ENCODE data around the gene CABLES1. TPM values are rescaled to one million over a fixed set of nuclear protein-coding genes. Genes with fewer than 3 reads are reported as not detected.

CABLES1 gene
- total RNA-seq, 2 experiments from 2014 or later, result 1.9 to 2.1 TPM

GRCh38 chr18:23188068-23188760 is 52.9 kb downstream of the CABLES1 start:
- Mint-ChIP-seq H3K4me1 (peaks cover 14% of the 10 kb centered on the region), H3K4me3 (no peak overlapping the region), H3K36me3 (ENCODE audit: low read depth) (no peaks in the 10 kb centered on the region), H3K9me3 (no peaks in the 10 kb centered on the region), H3K27me3 (no peaks in the 10 kb centered on the region), H3K27ac (no peak overlapping the region)
- CTCF ChIA-PET, result no interaction called here
- POLR2A ChIA-PET, result no interaction called here
- no peak for DNase-seq

- Mint-ChIP-seq H3K4me1 (peaks cover 14% of the 10 kb centered on the region), H3K4me3 (no peak overlapping the region)
- POLR2A ChIA-PET, result no interaction called here
Measured at GRCh38 chr18:23189099-23189498, 53.8 kb downstream of the CABLES1 start.

GRCh38 chr18:23189768-23190661 is 54.7 kb downstream of the CABLES1 start:
- no peak overlapping the region for H3K4me3 Mint-ChIP-seq
- H3K4me1 Mint-ChIP-seq, result peaks cover 14% of the 10 kb centered on the region
- H3K27me3 Mint-ChIP-seq, result no peaks in the 10 kb centered on the region
- no peaks in the 10 kb centered on the region for H3K36me3 Mint-ChIP-seq (ENCODE audit: low read depth)
- no peaks in the 10 kb centered on the region for H3K9me3 Mint-ChIP-seq
- CTCF ChIA-PET, result interaction anchor here (0.6 kb wide), 1 partner anchor 337 kb away, joined by 3 read pairs; no protein-coding TSS in a partner anchor
- POLR2A ChIA-PET, result no interaction called here
- H3K27ac Mint-ChIP-seq, result no peak overlapping the region
- no peak for DNase-seq

More at GRCh38 chr18:23189099-23189498, 53.8 kb downstream of the CABLES1 start:
- no peaks in the 10 kb centered on the region for H3K27me3 Mint-ChIP-seq
- no peaks in the 10 kb centered on the region for H3K9me3 Mint-ChIP-seq
- H3K27ac Mint-ChIP-seq, result no peak overlapping the region
- DNase-seq, result no peak
- CTCF ChIA-PET, result interaction anchor here (0.6 kb wide), 1 partner anchor 338 kb away, joined by 3 read pairs; no protein-coding TSS in a partner anchor
- H3K36me3 Mint-ChIP-seq (ENCODE audit: low read depth), result no peaks in the 10 kb centered on the region

GRCh38 chr18:23191232-23191631 is 55.9 kb downstream of the CABLES1 start:
- Mint-ChIP-seq H3K27me3 (no peaks in the 10 kb centered on the region), H3K4me3 (no peak overlapping the region), H3K36me3 (ENCODE audit: low read depth) (no peaks in the 10 kb centered on the region), H3K4me1 (peaks cover 14% of the 10 kb centered on the region), H3K27ac (no peak overlapping the region), H3K9me3 (no peaks in the 10 kb centered on the region)
- POLR2A ChIA-PET, result no interaction called here
- DNase-seq, result no peak
- CTCF ChIA-PET, result interaction anchor here (0.6 to 1.1 kb wide), 3 partner anchors 17 to 53 kb away, joined by 3 to 4 read pairs (median 3); no protein-coding TSS in a partner anchor

GRCh38 chr18:23193742-23194141 is 58.5 kb downstream of the CABLES1 start:
- Mint-ChIP-seq H3K27ac (no peak overlapping the region), H3K9me3 (no peaks in the 10 kb centered on the region), H3K36me3 (ENCODE audit: low read depth) (no peaks in the 10 kb centered on the region), H3K4me3 (no peak overlapping the region), H3K27me3 (no peaks in the 10 kb centered on the region), H3K4me1 (peaks cover 14% of the 10 kb centered on the region)
- DNase-seq, result no peak
- POLR2A ChIA-PET, result no interaction called here
- CTCF ChIA-PET, result interaction anchor here (0.6 to 1.1 kb wide), 3 partner anchors 11 to 117 kb away, joined by 3 read pairs; no protein-coding TSS in a partner anchor

- no peak for DNase-seq
- Mint-ChIP-seq H3K9me3 (no peaks in the 10 kb centered on the region), H3K27me3 (no peaks in the 10 kb centered on the region), H3K27ac (no peak overlapping the region), H3K36me3 (ENCODE audit: low read depth) (no peaks in the 10 kb centered on the region), H3K4me3 (no peak overlapping the region), H3K4me1 (peaks cover 14% of the 10 kb centered on the region)
- ChIA-PET POLR2A (no interaction called here), CTCF (interaction anchor here (1.1 kb wide), 1 partner anchor 18 kb away, joined by 3 read pairs; no protein-coding TSS in a partner anchor)
Measured at GRCh38 chr18:23194155-23194996, 59.1 kb downstream of the CABLES1 start.

GRCh38 chr18:23194997-23195957 is 60.0 kb downstream of the CABLES1 start:
- no peaks in the 10 kb centered on the region for H3K36me3 Mint-ChIP-seq (ENCODE audit: low read depth)
- CTCF ChIA-PET, result interaction anchor here (1.1 to 1.5 kb wide), 3 partner anchors 13 to 33 kb away, joined by 3 to 8 read pairs (median 5); no protein-coding TSS in a partner anchor
- POLR2A ChIA-PET, result no interaction called here
- H3K9me3 Mint-ChIP-seq, result no peaks in the 10 kb centered on the region
- no peak overlapping the region for H3K27ac Mint-ChIP-seq
- H3K27me3 Mint-ChIP-seq, result no peaks in the 10 kb centered on the region
- DNase-seq, result no peak
- H3K4me3 Mint-ChIP-seq, result no peak overlapping the region
- peaks cover 14% of the 10 kb centered on the region for H3K4me1 Mint-ChIP-seq

- no peak for DNase-seq
- Mint-ChIP-seq H3K27me3 (no peaks in the 10 kb centered on the region), H3K4me3 (no peak overlapping the region), H3K4me1 (peaks cover 12% of the 10 kb centered on the region), H3K9me3 (no peaks in the 10 kb centered on the region), H3K27ac (no peak overlapping the region), H3K36me3 (ENCODE audit: low read depth) (no peaks in the 10 kb centered on the region)
- ChIA-PET POLR2A (no interaction called here), CTCF (interaction anchor here (0.6 to 1.5 kb wide), 6 partner anchors 12 to 110 kb away, joined by 3 to 8 read pairs (median 4); no protein-coding TSS in a partner anchor)
Measured at GRCh38 chr18:23196119-23197007, 61.1 kb downstream of the CABLES1 start.

GRCh38 chr18:23198217-23198845 is 63.0 kb downstream of the CABLES1 start:
- Mint-ChIP-seq H3K9me3 (no peaks in the 10 kb centered on the region), H3K4me1 (peaks cover 4% of the 10 kb centered on the region), H3K27me3 (peaks cover 2% of the 10 kb centered on the region), H3K36me3 (ENCODE audit: low read depth) (peaks cover 2% of the 10 kb centered on the region), H3K27ac (no peak overlapping the region), H3K4me3 (no peak overlapping the region)
- ChIA-PET CTCF (interaction anchor here (0.6 to 2.6 kb wide), 3 partner anchors 14 to 79 kb away, joined by 3 to 8 read pairs (median 5); no protein-coding TSS in a partner anchor), POLR2A (no interaction called here)
- no peak for DNase-seq

- H3K36me3 Mint-ChIP-seq (ENCODE audit: low read depth), result peaks cover 6% of the 10 kb centered on the region
- H3K4me1 Mint-ChIP-seq, result peaks cover 5% of the 10 kb centered on the region
- peaks cover 2% of the 10 kb centered on the region for H3K27me3 Mint-ChIP-seq
- peaks cover 4% of the 10 kb centered on the region for H3K9me3 Mint-ChIP-seq
- no peak overlapping the region for H3K4me3 Mint-ChIP-seq
- DNase-seq, result no peak
- ChIA-PET CTCF (interaction anchor here (1.0 to 1.3 kb wide), 2 partner anchors 13 to 19 kb away, joined by 3 read pairs; no protein-coding TSS in a partner anchor), POLR2A (no interaction called here)
- H3K27ac Mint-ChIP-seq, result no peak overlapping the region
Measured at GRCh38 chr18:23200756-23201155, 65.5 kb downstream of the CABLES1 start.
